ENCODE results near the gene OPN4. TPM values are rescaled to one million over a fixed set of nuclear protein-coding genes. Genes with fewer than 3 reads are reported as not detected.

The OPN4 gene
- total and polyA plus RNA-seq, 2 of the 13 experiments (the other 11 are each of a cell fraction or from before 2014, with no cell fraction given), result not detected

DNA sequence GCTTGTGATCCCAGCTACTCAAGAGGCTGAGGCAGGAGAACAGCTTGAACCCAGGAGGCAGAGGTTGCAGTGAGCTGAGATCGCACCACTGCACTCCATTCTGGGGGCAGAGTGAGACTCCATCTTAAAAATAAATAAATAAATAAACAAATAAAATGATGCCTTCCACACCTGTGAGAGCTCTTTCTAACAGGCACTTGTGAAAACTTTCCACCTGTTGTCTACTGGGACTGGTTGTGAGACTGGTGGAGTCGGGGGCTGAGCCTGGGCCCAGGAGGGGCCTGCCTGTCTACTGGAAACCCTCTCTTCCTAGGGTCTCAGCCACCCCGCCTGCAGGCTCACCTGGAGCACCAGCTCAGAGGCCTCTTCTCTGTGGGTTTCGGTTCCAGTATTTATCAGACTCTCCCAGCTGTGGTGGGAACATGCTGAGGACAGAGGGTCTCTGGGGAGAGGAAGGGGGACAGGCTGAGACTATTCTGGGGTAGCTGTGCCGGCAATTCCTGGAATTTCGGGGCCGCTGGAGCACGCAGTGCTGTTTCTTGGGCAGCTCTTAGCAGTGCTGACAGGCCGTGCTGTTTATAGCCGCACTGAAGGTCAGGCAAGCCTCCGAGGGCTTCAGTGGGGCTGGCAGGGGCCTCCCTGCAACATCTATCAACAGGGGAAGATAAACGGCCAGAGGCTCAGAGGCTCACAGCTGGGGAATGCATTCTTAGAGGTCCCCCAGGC lies 17.8 kb downstream of the OPN4 start (continued):
- TF ChIP-seq, protein P1, sequence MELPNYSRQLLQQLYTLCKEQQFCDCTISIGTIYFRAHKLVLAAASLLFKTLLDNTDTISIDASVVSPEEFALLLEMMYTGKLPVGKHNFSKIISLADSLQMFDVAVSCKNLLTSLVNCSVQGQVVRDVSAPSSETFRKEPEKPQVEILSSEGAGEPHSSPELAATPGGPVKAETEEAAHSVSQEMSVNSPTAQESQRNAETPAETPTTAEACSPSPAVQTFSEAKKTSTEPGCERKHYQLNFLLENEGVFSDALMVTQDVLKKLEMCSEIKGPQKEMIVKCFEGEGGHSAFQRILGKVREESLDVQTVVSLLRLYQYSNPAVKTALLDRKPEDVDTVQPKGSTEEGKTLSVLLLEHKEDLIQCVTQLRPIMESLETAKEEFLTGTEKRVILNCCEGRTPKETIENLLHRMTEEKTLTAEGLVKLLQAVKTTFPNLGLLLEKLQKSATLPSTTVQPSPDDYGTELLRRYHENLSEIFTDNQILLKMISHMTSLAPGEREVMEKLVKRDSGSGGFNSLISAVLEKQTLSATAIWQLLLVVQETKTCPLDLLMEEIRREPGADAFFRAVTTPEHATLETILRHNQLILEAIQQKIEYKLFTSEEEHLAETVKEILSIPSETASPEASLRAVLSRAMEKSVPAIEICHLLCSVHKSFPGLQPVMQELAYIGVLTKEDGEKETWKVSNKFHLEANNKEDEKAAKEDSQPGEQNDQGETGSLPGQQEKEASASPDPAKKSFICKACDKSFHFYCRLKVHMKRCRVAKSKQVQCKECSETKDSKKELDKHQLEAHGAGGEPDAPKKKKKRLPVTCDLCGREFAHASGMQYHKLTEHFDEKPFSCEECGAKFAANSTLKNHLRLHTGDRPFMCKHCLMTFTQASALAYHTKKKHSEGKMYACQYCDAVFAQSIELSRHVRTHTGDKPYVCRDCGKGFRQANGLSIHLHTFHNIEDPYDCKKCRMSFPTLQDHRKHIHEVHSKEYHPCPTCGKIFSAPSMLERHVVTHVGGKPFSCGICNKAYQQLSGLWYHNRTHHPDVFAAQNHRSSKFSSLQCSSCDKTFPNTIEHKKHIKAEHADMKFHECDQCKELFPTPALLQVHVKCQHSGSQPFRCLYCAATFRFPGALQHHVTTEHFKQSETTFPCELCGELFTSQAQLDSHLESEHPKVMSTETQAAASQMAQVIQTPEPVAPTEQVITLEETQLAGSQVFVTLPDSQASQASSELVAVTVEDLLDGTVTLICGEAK (IDR thresholded peaks at IDR 0.05), result no peak
- TF ChIP-seq, protein P1 (CRISPR knock-in tag; IDR thresholded peaks at IDR 0.05), result no peak
